LNCAP (cell line): ENCODE results near the gene PIGU.

ENCODE experiments used
- CTCF ChIP-seq: fragments of 450-650 bp; IDR thresholded peaks from 2 replicates; pipeline ENCODE4 v1.5.1; 2017; ENCODE audit warnings: mild to moderate bottlenecking

The PIGU gene

GRCh38 chr20:34675993-34676641, 775 bp downstream of the PIGU start:
- no peak for TF ChIP-seq CTCF

- no peak for TF ChIP-seq CTCF
Measured at GRCh38 chr20:34675561-34675960, 1.3 kb downstream of the PIGU start.

GRCh38 chr20:34673412-34673811, 3.5 kb downstream of the PIGU start:
- TF ChIP-seq CTCF: no peak

- no peak for TF ChIP-seq CTCF
Measured at GRCh38 chr20:34669094-34669493, 7.8 kb downstream of the PIGU start.

- TF ChIP-seq CTCF: no peak
Measured at GRCh38 chr20:34663213-34663943, 13.5 kb downstream of the PIGU start.

- TF ChIP-seq CTCF: no peak
Measured at GRCh38 chr20:34654207-34654744, 22.6 kb downstream of the PIGU start.

GRCh38 chr20:34651200-34651599, 25.7 kb downstream of the PIGU start:
- TF ChIP-seq CTCF: no peak
